Upper lobe of right lung (tissue), 1 donor: ENCODE measurements around the gene FGFR2. TPM values are rescaled to one million over a fixed set of nuclear protein-coding genes. Genes with fewer than 3 reads are reported as not detected.

ENCODE experiments used
- ATAC-seq: fragments of 200-7000 bp; cut with Tn5 transposase; one replicate; pipeline ENCODE4 v1.9.1; 2020; ENCODE audit warnings: mild to moderate bottlenecking, moderate library complexity
- DNase-seq: peaks from one replicate; pipeline ENCODE4 v3.0.0-alpha.2; 2020
- H3K27ac ChIP-seq: fragments of 200-600 bp; one replicate; pipeline ENCODE4 v1.8.0; 2022
- H3K27me3 ChIP-seq: fragments of 200-600 bp; one replicate; pipeline ENCODE4 v1.8.0; 2022; ENCODE audit warnings: mild to moderate bottlenecking
- H3K36me3 ChIP-seq: fragments of 200-600 bp; one replicate; pipeline ENCODE4 v1.8.0; 2022
- H3K4me1 ChIP-seq: fragments of 200-600 bp; one replicate; pipeline ENCODE4 v1.8.0; 2022
- H3K4me3 ChIP-seq: fragments of 200-600 bp; one replicate; pipeline ENCODE4 v1.8.0; 2022; ENCODE audit warnings: mild to moderate bottlenecking
- H3K9me3 ChIP-seq: fragments of 200-600 bp; one replicate; pipeline ENCODE4 v1.8.0; 2022
- intact Hi-C: fragments of 100-400 bp; cut with DNase I; formaldehyde crosslinking; loops from one replicate; pipeline ENCODE4 v1.11.0; 2022
- total RNA-seq: library from RNA; stranded (reverse); fragmentation: NEBNext Ultra II Directional; extraction: Animal tissue kit (Norgen Biotek cat#: 25700); gene quantifications from one replicate; pipeline ENCODE4 v1.2.1, GENCODE V29; 2021
- TF ChIP-seq, protein P1 (sequence below): fragments of 200-600 bp; IDR thresholded peaks from one replicate; pipeline ENCODE4 v1.8.0; 2022; ENCODE audit warnings: antibody characterized with exemption
- donor health status: DM: no; HTN: yes; CAD: no; lungs with severe emphysema.

Gene FGFR2
- total RNA-seq, 1 donor from 2014 or later, result 58.7 TPM

DNA sequence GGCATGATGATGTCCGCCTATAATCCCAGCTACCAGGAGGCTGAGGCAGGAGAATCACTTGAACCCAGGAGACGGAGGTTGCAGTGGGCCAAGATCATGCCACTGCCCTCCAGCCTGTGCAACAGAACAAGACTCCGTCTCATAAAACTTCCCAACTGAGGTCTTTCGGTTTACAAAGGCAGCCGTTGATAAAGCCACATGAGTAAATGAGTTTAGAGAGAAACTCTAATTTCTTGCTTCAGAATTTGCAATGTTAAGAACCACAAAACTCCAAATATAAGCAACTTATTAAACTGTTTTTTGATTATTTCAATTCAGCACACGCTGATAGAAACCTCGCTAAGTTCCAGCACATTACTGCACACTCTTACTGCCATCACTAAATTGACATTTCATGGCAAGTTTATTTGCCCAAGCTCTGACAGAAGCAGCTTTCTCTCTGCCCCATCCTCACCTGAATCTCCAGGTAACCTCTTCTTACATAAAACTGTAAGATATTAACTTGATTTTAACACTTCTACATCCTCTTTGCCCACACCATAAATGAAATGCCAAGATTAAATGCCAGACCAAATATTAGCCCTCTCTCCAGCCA lies 67.7 kb downstream of the FGFR2 start:
- Histone ChIP-seq H3K4me3 (no peak overlapping the region), H3K27me3 (no peaks in the 10 kb centered on the region), H3K4me1 (no peaks in the 10 kb centered on the region), H3K9me3 (no peaks in the 10 kb centered on the region), H3K36me3 (no peaks in the 10 kb centered on the region), H3K27ac (no peak overlapping the region)
- DNase-seq (no peak), ATAC-seq (no peak)
- TF ChIP-seq, protein P1, sequence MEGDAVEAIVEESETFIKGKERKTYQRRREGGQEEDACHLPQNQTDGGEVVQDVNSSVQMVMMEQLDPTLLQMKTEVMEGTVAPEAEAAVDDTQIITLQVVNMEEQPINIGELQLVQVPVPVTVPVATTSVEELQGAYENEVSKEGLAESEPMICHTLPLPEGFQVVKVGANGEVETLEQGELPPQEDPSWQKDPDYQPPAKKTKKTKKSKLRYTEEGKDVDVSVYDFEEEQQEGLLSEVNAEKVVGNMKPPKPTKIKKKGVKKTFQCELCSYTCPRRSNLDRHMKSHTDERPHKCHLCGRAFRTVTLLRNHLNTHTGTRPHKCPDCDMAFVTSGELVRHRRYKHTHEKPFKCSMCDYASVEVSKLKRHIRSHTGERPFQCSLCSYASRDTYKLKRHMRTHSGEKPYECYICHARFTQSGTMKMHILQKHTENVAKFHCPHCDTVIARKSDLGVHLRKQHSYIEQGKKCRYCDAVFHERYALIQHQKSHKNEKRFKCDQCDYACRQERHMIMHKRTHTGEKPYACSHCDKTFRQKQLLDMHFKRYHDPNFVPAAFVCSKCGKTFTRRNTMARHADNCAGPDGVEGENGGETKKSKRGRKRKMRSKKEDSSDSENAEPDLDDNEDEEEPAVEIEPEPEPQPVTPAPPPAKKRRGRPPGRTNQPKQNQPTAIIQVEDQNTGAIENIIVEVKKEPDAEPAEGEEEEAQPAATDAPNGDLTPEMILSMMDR, result no peak
- intact Hi-C loops, result no loop called here

DNA sequence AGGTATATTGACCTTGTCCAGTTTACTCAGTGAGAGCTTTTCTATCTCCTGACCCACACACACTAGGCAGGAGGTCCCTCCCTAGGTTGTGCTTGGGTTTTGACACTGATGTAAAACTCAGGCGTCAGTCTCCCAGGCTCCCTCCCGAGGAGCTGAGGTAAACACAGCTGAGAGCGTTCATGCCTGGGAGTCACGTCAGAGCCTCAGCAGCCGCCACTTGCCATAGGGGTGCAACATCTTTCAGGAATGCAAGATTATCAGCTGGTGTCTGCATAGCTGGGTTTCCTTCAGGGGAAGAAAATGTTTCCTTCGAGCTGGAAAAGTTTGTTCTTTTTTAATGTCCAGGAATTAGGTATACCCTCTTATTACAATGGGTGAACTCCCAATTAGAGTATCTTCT lies 70.6 kb downstream of the FGFR2 start:
- Histone ChIP-seq H3K36me3 (no peaks in the 10 kb centered on the region), H3K27ac (no peak overlapping the region), H3K9me3 (no peaks in the 10 kb centered on the region), H3K4me3 (no peak overlapping the region), H3K27me3 (no peaks in the 10 kb centered on the region), H3K4me1 (no peaks in the 10 kb centered on the region)
- peak; percentile 83 for ATAC-seq
- TF ChIP-seq, protein P1, result no peak
- intact Hi-C loops, result no loop called here
- DNase-seq, result no peak

DNA sequence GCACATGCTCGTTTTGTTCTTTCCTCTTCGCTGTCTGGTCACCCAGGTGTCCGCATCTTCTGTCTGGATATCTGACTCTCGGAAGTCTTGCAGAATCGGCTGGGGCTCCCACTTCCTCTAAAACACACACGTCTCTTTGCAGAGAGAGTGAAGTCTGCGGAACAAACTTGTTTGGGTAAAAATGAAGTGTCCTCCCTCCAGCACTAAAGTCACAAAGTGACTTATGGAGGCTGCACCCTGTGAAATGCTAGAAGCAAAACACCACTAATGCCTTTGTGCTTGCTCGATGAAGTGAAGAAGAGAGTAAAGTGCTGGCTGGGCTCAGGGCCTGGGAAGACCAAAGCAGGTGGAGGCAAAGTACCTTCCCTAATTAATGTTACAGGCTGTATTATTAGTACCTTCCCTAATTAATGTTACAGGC lies 71.4 kb downstream of the FGFR2 start:
- no peak for ATAC-seq

DNA sequence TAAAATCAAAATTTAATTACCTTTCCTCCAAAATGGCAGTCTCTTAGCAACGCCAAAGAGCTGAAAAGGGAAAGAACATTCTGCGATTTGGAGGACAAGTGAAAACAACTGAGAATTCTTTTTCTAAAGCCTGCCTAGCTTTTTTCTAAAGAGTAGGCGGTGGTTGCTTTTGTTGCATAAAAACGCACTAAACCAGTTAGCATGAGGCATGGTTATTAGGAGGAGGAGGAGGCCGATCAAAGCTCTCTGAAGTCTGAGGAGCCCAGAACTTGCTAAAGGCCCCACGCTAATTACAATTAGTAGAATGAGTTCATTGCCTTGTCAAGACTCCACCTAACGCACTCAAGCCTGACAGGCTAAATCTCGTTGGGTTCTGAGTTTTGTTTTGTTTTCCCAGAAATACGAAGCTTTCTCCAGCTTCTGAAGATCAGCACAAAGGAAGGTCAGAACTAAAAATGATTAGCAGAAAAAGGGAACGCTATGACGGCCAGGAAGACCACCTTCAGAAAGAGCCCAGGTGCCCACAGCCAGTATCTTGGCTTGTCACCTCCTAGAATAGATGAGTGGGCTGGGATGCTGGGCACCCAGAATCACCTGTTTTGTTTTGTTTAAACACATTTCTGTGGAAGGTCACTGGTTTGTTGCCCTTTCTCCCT lies 72.0 kb downstream of the FGFR2 start:
- intact Hi-C loops, result no loop called here
- TF ChIP-seq, protein P1, result no peak
- Histone ChIP-seq H3K27ac (no peak overlapping the region), H3K36me3 (no peaks in the 10 kb centered on the region), H3K27me3 (no peaks in the 10 kb centered on the region), H3K9me3 (no peaks in the 10 kb centered on the region), H3K4me3 (no peak overlapping the region), H3K4me1 (no peaks in the 10 kb centered on the region)
- ATAC-seq, result no peak
- DNase-seq, result no peak

More for the DNA sequence above, 71.4 kb downstream of the FGFR2 start:
- DNase-seq, result no peak
- TF ChIP-seq, protein P1, result no peak
- H3K4me3 ChIP-seq, result no peak overlapping the region
- no peaks in the 10 kb centered on the region for H3K36me3 ChIP-seq
- H3K9me3 ChIP-seq, result no peaks in the 10 kb centered on the region
- H3K27ac ChIP-seq, result no peak overlapping the region
- no peaks in the 10 kb centered on the region for H3K4me1 ChIP-seq
- H3K27me3 ChIP-seq, result no peaks in the 10 kb centered on the region
- intact Hi-C loops, result no loop called here

DNA sequence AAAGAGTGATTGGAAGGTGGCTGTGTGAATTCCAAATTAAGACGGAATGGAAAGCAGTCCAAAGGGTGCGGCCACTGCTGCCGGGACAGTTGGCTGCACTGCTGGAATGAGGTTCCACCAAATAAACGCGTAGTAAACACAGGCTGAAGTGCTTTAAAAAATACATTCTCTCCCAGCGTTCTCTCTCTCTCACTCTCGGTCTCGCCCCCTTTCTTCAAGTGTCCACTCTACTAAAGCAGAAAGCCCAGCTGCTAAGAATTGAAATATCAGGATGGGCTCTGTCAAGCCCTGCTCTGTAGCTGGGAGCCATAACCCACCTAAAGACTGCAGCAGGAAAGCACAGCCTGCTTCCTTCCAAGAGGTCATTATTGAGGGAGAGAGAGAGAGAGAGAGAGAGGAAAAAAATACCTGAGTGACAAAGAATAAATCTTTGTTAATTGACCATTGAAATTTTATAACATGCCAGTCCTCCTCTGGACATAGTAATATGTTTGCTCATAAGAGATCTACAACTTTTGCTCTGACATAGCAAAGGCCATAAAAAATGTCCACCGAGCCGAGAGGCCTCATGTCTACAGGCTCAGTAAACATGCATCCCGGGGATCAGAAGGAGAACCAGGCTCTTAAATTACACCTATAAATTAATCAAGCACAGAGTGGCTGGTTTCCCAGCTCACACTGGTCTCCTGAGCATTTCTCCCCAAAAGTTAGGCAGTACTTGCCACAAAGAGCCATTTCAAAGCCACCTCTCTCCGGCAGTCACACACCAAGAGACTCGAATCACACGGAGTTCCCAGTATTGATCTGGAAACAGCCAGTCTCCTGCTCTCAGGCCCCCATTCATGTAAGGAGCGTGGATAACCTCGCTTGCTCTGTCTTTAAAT lies 72.8 kb downstream of the FGFR2 start:
- ATAC-seq (peak; percentile 83), DNase-seq (no peak)

More for the DNA sequence above, 72.8 kb downstream of the FGFR2 start:
- H3K4me3 ChIP-seq, result no peak overlapping the region
- H3K4me1 ChIP-seq, result no peaks in the 10 kb centered on the region
- no peaks in the 10 kb centered on the region for H3K27me3 ChIP-seq
- no peaks in the 10 kb centered on the region for H3K36me3 ChIP-seq
- H3K27ac ChIP-seq, result no peak overlapping the region
- intact Hi-C loops, result no loop called here
- no peaks in the 10 kb centered on the region for H3K9me3 ChIP-seq
- TF ChIP-seq, protein P1, result no peak
